Glutamatergic neuron (in vitro differentiated cells): ENCODE data around the gene DCAF8. TPM values are rescaled to one million over a fixed set of nuclear protein-coding genes. Genes with fewer than 3 reads are reported as not detected.

Source experiments
- DNase-seq: peaks from one replicate; pipeline ENCODE4 v3.0.0; 2022
- H3K27ac Mint-ChIP-seq: one replicate; pipeline ENCODE4 v1.8.0; 2020; ENCODE audit warnings: mild to moderate bottlenecking, mixed read lengths, inconsistent platforms; ENCODE audit not compliant: unreplicated experiment
- H3K27me3 Mint-ChIP-seq: one replicate; pipeline ENCODE4 v1.8.0; 2020; ENCODE audit warnings: mild to moderate bottlenecking, moderate library complexity, mixed read lengths, inconsistent platforms; ENCODE audit not compliant: unreplicated experiment
- H3K36me3 Mint-ChIP-seq: one replicate; pipeline ENCODE4 v1.8.0; 2020; ENCODE audit warnings: mild to moderate bottlenecking, mixed read lengths, inconsistent platforms; ENCODE audit not compliant: unreplicated experiment
- H3K4me1 Mint-ChIP-seq: one replicate; pipeline ENCODE4 v1.8.0; 2020; ENCODE audit warnings: mild to moderate bottlenecking, low read depth, mixed read lengths, inconsistent platforms; ENCODE audit not compliant: unreplicated experiment
- H3K4me3 Mint-ChIP-seq: one replicate; pipeline ENCODE4 v1.8.0; 2020; ENCODE audit warnings: mild to moderate bottlenecking, mixed read lengths, inconsistent platforms; ENCODE audit not compliant: unreplicated experiment
- H3K9me3 Mint-ChIP-seq: one replicate; pipeline ENCODE4 v1.8.0; 2020; ENCODE audit warnings: mild to moderate bottlenecking, moderate library complexity, mixed read lengths, inconsistent platforms; ENCODE audit not compliant: unreplicated experiment
- long read RNA-seq: library from polyadenylated mRNA; unstranded; transcript quantifications from one replicate; pipeline ENCODE4 v2.0.0, GENCODE V29; 2020; ENCODE audit not compliant: unreplicated experiment
- total RNA-seq: library from RNA; stranded (reverse); fragmentation: NEBNext Ultra II Directional; extraction: Animal tissue kit (Norgen Biotek cat#: 25700); gene quantifications from one replicate; pipeline ENCODE4 v1.2.1, GENCODE V29; 2021; ENCODE audit not compliant: unreplicated experiment
- TF ChIP-seq, protein P1 (sequence below): fragments of 200-600 bp; sonication (generic); IDR thresholded peaks from one replicate; pipeline ENCODE4 v1.5.0; 2021; ENCODE audit not compliant: partially characterized antibody, unreplicated experiment

DCAF8 gene
- total RNA-seq: 146 TPM
- long read RNA-seq, full-length matches to known transcripts: 6 of 22 reads
- long read RNA-seq, partial matches to known transcripts: 7 of 22 reads
- long read RNA-seq, other reads (novel, unspliced or antisense): 9 of 22 reads

GRCh38 chr1:160261893-160262794 is at the start of gene DCAF8:
Gene DCAF8, minus strand, starts transcription at chr1:160262549. Its CDS starts 18,541 bp downstream, at chr1:160244008.
- Mint-ChIP-seq H3K36me3 (no peaks in the 10 kb centered on the region), H3K27ac (peak within 1 kb of the TSS; percentile 97), H3K4me3 (peak within 1 kb of the TSS; percentile 97), H3K27me3 (peaks cover 5% of the 10 kb centered on the region), H3K9me3 (peaks cover 11% of the 10 kb centered on the region), H3K4me1 (peaks cover 18% of the 10 kb centered on the region)
- peak; percentile 99 for DNase-seq
- TF ChIP-seq, protein P1, sequence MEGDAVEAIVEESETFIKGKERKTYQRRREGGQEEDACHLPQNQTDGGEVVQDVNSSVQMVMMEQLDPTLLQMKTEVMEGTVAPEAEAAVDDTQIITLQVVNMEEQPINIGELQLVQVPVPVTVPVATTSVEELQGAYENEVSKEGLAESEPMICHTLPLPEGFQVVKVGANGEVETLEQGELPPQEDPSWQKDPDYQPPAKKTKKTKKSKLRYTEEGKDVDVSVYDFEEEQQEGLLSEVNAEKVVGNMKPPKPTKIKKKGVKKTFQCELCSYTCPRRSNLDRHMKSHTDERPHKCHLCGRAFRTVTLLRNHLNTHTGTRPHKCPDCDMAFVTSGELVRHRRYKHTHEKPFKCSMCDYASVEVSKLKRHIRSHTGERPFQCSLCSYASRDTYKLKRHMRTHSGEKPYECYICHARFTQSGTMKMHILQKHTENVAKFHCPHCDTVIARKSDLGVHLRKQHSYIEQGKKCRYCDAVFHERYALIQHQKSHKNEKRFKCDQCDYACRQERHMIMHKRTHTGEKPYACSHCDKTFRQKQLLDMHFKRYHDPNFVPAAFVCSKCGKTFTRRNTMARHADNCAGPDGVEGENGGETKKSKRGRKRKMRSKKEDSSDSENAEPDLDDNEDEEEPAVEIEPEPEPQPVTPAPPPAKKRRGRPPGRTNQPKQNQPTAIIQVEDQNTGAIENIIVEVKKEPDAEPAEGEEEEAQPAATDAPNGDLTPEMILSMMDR: no peak

- H3K36me3 Mint-ChIP-seq: peaks cover 4% of the 10 kb centered on the region
- TF ChIP-seq, protein P1: no peak
- no peak overlapping the region for H3K4me3 Mint-ChIP-seq
- H3K9me3 Mint-ChIP-seq: no peaks in the 10 kb centered on the region
- H3K27me3 Mint-ChIP-seq: no peaks in the 10 kb centered on the region
- H3K27ac Mint-ChIP-seq: no peak overlapping the region
- DNase-seq: no peak
- peaks cover 16% of the 10 kb centered on the region for H3K4me1 Mint-ChIP-seq
These were observed 47.2 kb upstream of the DCAF8 start for GRCh38 chr1:160309571-160309970.

DNA sequence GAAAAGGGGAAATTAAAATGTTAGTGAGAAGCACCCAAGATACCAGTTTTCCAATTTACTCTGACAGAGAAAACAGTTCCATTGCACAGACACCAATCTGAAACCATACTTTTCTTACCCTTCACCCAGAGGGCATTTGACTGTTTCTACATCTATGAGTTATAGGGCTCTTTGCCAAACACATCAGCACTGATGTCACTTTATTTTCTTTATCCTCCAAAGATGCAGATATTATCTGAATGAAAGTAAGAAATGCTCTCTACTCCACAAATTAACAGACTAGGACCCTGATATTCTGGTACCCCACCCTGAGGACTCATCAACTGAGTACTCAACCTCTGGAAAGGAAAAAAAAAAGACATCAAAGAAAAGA is 46.8 kb upstream of the DCAF8 start:
- Mint-ChIP-seq H3K9me3 (no peaks in the 10 kb centered on the region), H3K27me3 (no peaks in the 10 kb centered on the region), H3K27ac (no peak overlapping the region), H3K4me3 (no peak overlapping the region), H3K4me1 (peaks cover 16% of the 10 kb centered on the region), H3K36me3 (peaks cover 4% of the 10 kb centered on the region)
- TF ChIP-seq, protein P1: no peak
- no peak for DNase-seq

- Mint-ChIP-seq H3K27ac (no peak overlapping the region), H3K4me1 (peaks cover 16% of the 10 kb centered on the region), H3K9me3 (no peaks in the 10 kb centered on the region), H3K36me3 (peaks cover 4% of the 10 kb centered on the region), H3K27me3 (no peaks in the 10 kb centered on the region), H3K4me3 (no peak overlapping the region)
- TF ChIP-seq, protein P1: no peak
- DNase-seq: no peak
These were observed 46.3 kb upstream of the DCAF8 start for GRCh38 chr1:160308451-160309184.
